K562 (cell line): ENCODE measurements around the gene EVPL. TPM values are rescaled to one million over a fixed set of nuclear protein-coding genes. Genes with fewer than 3 reads are reported as not detected.
A peak's percentile ranks its signal among the peaks of the same experiment; 100 is the strongest.

Source experiments
- ATAC-seq: fragments of 200-7000 bp; cut with Tn5 transposase; 3 replicates; pipeline ENCODE4 v1.9.1; 2020; ENCODE audit warnings: moderate library complexity
- BruUV-seq: library from RNA; stranded (reverse); fragments of 400-500 nt; replicated peaks from 2 replicates; lab custom pipeline; 2021; lab: Mats Ljungman, UMichigan
- CTCF ChIA-PET: fragments of 300-600 bp; formaldehyde crosslinking; extraction: SDS; loops from one replicate; lab custom pipeline; 2021; ENCODE audit warnings: low intra/inter-chr PET ratio; lab: Yijun Ruan, JAX
- POLR2A ChIA-PET: fragments of 300-600, 350-650 bp; sonication (Branson Sonifier 250); formaldehyde crosslinking; extraction: SDS; loops from one replicate; lab custom pipeline; 2021; ENCODE audit warnings: antibody characterized with exemption, inconsistent platforms; lab: Yijun Ruan, JAX
- DNase-seq, 4 experiments: peaks; one replicate each; pipeline versions ENCODE4 v3.0.0 to v3.0.0-alpha.2; 2011 to 2018; ENCODE audit warnings: low spot score in 3 of 4, mixed read lengths in 3 of 4; ENCODE audit errors: extremely low read depth in 1 of 4
- FAIRE-seq: peaks from 2 replicates; lab custom pipeline; 2011; peaks lifted over from hg19 to GRCh38; lab: Jason Lieb, UNC
- H2AFZ ChIP-seq: 2 replicates; pipeline ENCODE4 v1.6.0; 2011; ENCODE audit warnings: low read depth, low read length, control low read depth, inconsistent platforms
- H3K27ac ChIP-seq: fragments of 200-600 bp; 3 replicates; pipeline ENCODE4 v1.8.0; 2011; ENCODE audit warnings: low read depth, mild to moderate bottlenecking, control low read depth, inconsistent platforms, low read length, moderate library complexity, mixed read lengths; ENCODE audit errors: extremely low read depth
- H3K27me3 ChIP-seq, 2 experiments: fragments of 300-600 bp in 1 of 2; 2 replicates in 1 of 2; 3 replicates in 1 of 2; pipeline versions ENCODE4 v1.6.0 to v1.8.0; 2011; ENCODE audit warnings: inconsistent platforms in 2 of 2, low read length in 2 of 2, mild to moderate bottlenecking in 1 of 2, mixed read lengths in 1 of 2, moderate library complexity in 1 of 2; ENCODE audit not compliant: control insufficient read depth in 2 of 2, insufficient read depth in 2 of 2
- H3K36me3 ChIP-seq: fragments of 300-600 bp; 3 replicates; pipeline ENCODE4 v1.8.0; 2011; ENCODE audit warnings: mild to moderate bottlenecking, low read length, inconsistent platforms; ENCODE audit not compliant: control insufficient read depth, insufficient read depth
- H3K4me1 ChIP-seq, 2 experiments: fragments of 200-600 bp in 1 of 2; replicated peaks in 1 of 2; 2 replicates in 1 of 2; 3 replicates in 1 of 2; pipeline versions ENCODE4 v1.5.1 to v1.8.0; 2011; ENCODE audit warnings: inconsistent platforms in 2 of 2, low read length in 2 of 2, mild to moderate bottlenecking in 1 of 2, mixed read lengths in 1 of 2, moderate library complexity in 1 of 2; ENCODE audit not compliant: control insufficient read depth in 2 of 2, insufficient read depth in 2 of 2
- H3K4me2 ChIP-seq: 2 replicates; pipeline ENCODE4 v1.6.1; 2011; ENCODE audit warnings: low read length, control low read depth, inconsistent platforms, mixed read lengths; ENCODE audit not compliant: insufficient read depth
- H3K4me3 ChIP-seq: fragments of 200-600 bp; sonication (generic), shearing (Covaris generic); 2 replicates; pipeline ENCODE4 v1.5.1; 2016; ENCODE audit warnings: control low read depth, inconsistent platforms
- H3K79me2 ChIP-seq: fragments of 200-600 bp; 3 replicates; pipeline ENCODE4 v1.8.0; 2011; ENCODE audit warnings: low read length, inconsistent platforms; ENCODE audit not compliant: control insufficient read depth, insufficient read depth
- H3K9ac ChIP-seq, 2 experiments: 2 replicates each; pipeline versions ENCODE4 v1.6.0 to v1.6.1; 2011; ENCODE audit warnings: low read depth in 2 of 2, low read length in 2 of 2, control low read depth in 1 of 2, inconsistent platforms in 1 of 2, mild to moderate bottlenecking in 1 of 2, mixed read lengths in 1 of 2; ENCODE audit not compliant: insufficient read depth in 1 of 2
- H3K9me1 ChIP-seq: one replicate; pipeline ENCODE4 v1.6.0; 2011; ENCODE audit warnings: inconsistent platforms, mild to moderate bottlenecking, low read length, moderate library complexity; ENCODE audit not compliant: control insufficient read depth, insufficient read depth
- H3K9me3 ChIP-seq: replicated peaks from 2 replicates; pipeline ENCODE4 v1.5.1; 2011; ENCODE audit warnings: low read depth, low read length, inconsistent platforms; ENCODE audit not compliant: control insufficient read depth, insufficient read depth
- H4K20me1 ChIP-seq: replicated peaks from 2 replicates; pipeline ENCODE4 v1.6.1; 2011; ENCODE audit warnings: low read length, inconsistent platforms, mixed read lengths; ENCODE audit not compliant: control insufficient read depth, insufficient read depth
- ARID4B ChIP-seq: sonication (generic); formaldehyde crosslinking; IDR thresholded peaks from 2 replicates; pipeline ENCODE4 v1.8.0; 2022; ENCODE audit warnings: mild to moderate bottlenecking, missing genetic modification reagents
- E2F5 ChIP-seq: sonication (generic); formaldehyde crosslinking; IDR thresholded peaks from 2 replicates; pipeline ENCODE4 v1.8.0; 2022; ENCODE audit warnings: mild to moderate bottlenecking, missing genetic modification reagents
- EHMT2 ChIP-seq: fragments of 450-650 bp; IDR thresholded peaks from 2 replicates; pipeline ENCODE4 v1.6.1; 2018; ENCODE audit warnings: antibody characterized with exemption
- FOXJ2 ChIP-seq: fragments of 200-800 bp; sonication (Bioruptor generic); IDR thresholded peaks from 2 replicates; pipeline ENCODE4 v1.6.1; 2016; ENCODE audit warnings: missing genetic modification characterization, missing compliant biosample characterization
- GTF2A2 ChIP-seq: IDR thresholded peaks from 2 replicates; pipeline ENCODE4 v1.6.1; 2016; ENCODE audit warnings: mild to moderate bottlenecking, missing genetic modification characterization, missing compliant biosample characterization
- MTA1 ChIP-seq: fragments of 450-650 bp; IDR thresholded peaks from 2 replicates; pipeline ENCODE4 v1.6.1; 2017; ENCODE audit warnings: borderline replicate concordance
- NFATC3 ChIP-seq: fragments of 450-650 bp; IDR thresholded peaks from 2 replicates; pipeline ENCODE4 v1.6.1; 2017; ENCODE audit warnings: mild to moderate bottlenecking
- SMARCA4 ChIP-seq: fragments of 450-650 bp; IDR thresholded peaks from 2 replicates; pipeline ENCODE4 v1.6.1; 2016
- TAL1 ChIP-seq: fragments of 450-650 bp; IDR thresholded peaks from 2 replicates; pipeline ENCODE4 v1.6.1; 2016; ENCODE audit warnings: mild to moderate bottlenecking
- ZNF707 ChIP-seq: fragments of 250-450 bp; sonication (Bioruptor Pico); conservative IDR thresholded peaks from 2 replicates; pipeline ENCODE4 v1.8.0; 2022; ENCODE audit warnings: inconsistent platforms, mild to moderate bottlenecking, moderate library complexity
- ZNF75A ChIP-seq: fragments of 450-650 bp; formaldehyde crosslinking; IDR thresholded peaks from 2 replicates; pipeline ENCODE4 v1.4.0; 2020; ENCODE audit warnings: mild to moderate bottlenecking
- WGBS: fragments of 100-300 bp; shearing (Covaris generic); methylation state at CpG from one replicate; pipeline ENCODE4 v1.1.6; 2016; ENCODE audit warnings: low coverage, mixed read lengths; ENCODE audit not compliant: insufficient coverage; ENCODE audit errors: missing lambda C conversion rate; 5-methylcytosine and 5-hydroxymethylcytosine counted together
- in situ Hi-C: fragments of 300-500 bp; cut with MboI; formaldehyde crosslinking; loops from 4 replicates; pipeline ENCODE4 v1.15.0; 2018; ENCODE audit warnings: inconsistent platforms, mixed read lengths
- intact Hi-C: fragments of 100-400 bp; cut with micrococcal nuclease; formaldehyde crosslinking; loops from 2 replicates; pipeline ENCODE4 v1.14.2; 2022
- polyA plus RNA-seq, 8 experiments: library from polyadenylated mRNA; depleted of rRNA in 4 of 8; stranded (reverse) in 5 of 8; unstranded in 3 of 8; fragments of >200 nt; fragmentation: Nextera tagmentation in 2 of 8; fragmentation: Illumina TruSeq in 1 of 8; extraction: Ambion mirVana in 2 of 8; extraction: Trizol in 1 of 8; gene quantifications; 2 replicates each; pipeline versions ENCODE4 v1.2.1 to v1.2.3, GENCODE V29; 2011 to 2014; ENCODE audit warnings: inconsistent platforms in 1 of 8, missing spikeins in 1 of 8
- total RNA-seq, 7 experiments: library from RNA; depleted of rRNA in 6 of 7; stranded (reverse); fragments of >200 nt in 6 of 7; fragmentation: Illumina TruSeq in 2 of 7; extraction: Trizol in 2 of 7; gene quantifications; 2 replicates each; pipeline versions ENCODE4 v1.2.1 to v1.2.3, GENCODE V29; 2011 to 2021; ENCODE audit warnings: low replicate concordance in 1 of 7
- TF ChIP-seq, protein P1 (sequence below): sonication (generic); formaldehyde crosslinking; IDR thresholded peaks from 2 replicates; pipeline ENCODE4 v1.8.1; 2023; ENCODE audit warnings: mild to moderate bottlenecking, missing genetic modification reagents

Gene EVPL
- total and polyA plus RNA-seq, 9 of the 15 experiments (the other 6 are each of a cell fraction or from before 2014, with no cell fraction given), result 0.08 to 0.18 (median 0.16) TPM; not detected in 5

GRCh38 chr17:76002100-76002499, 25.0 kb downstream of the EVPL start:
- no peak overlapping the region for H3K4me3 ChIP-seq
- CTCF ChIA-PET, result no interaction called here
- DNase-seq, result peak in 1 of 4 experiments; percentile 6
- H3K36me3 ChIP-seq, result peaks cover 16% of the 10 kb centered on the region; the same call in 2 of the 3 replicates
- H3K27ac ChIP-seq, result no peak overlapping the region
- H3K4me2 ChIP-seq, result no peak overlapping the region
- FAIRE-seq, result no peak
- no TSS peak for BruUV-seq
- peaks cover 2 to 22% of the 10 kb centered on the region in 2 experiments; a peak in 4 of 5 replicates for H3K4me1 ChIP-seq
- no peak for ATAC-seq
- H3K9me3 ChIP-seq, result no peaks in the 10 kb centered on the region
- no peak overlapping the region for H2AFZ ChIP-seq
- no peaks in the 10 kb centered on the region for H3K27me3 ChIP-seq
- no peaks in the 10 kb centered on the region for H3K79me2 ChIP-seq
- H3K9me1 ChIP-seq, result no peaks in the 10 kb centered on the region
- WGBS, result 94% methylated on average over 12 of the region's 12 CpGs
- intact Hi-C loops, result loop anchor here (10.0 kb wide), 1 partner anchor 247 kb away; no protein-coding TSS in a partner anchor
- POLR2A ChIA-PET, result interaction anchor here (0.6 to 1.1 kb wide), 2 partner anchors 91 to 168 kb away, joined by 3 to 5 read pairs; no protein-coding TSS in a partner anchor
- H3K9ac ChIP-seq, result peak overlapping the region in 1 of 2 experiments; percentile 86; a peak in 2 of 4 replicates
- in situ Hi-C loops, result loop anchor here (10.0 kb wide), 1 partner anchor 227 kb away; a partner anchor contains a TSS
- no peaks in the 10 kb centered on the region for H4K20me1 ChIP-seq
- TF ChIP-seq ZNF707 (no peak), FOXJ2 (tag) (no peak), SMARCA4 (no peak), NFATC3 (no peak), GTF2A2 (tag) (no peak), TAL1 (no peak), E2F5 (no peak), ZNF75A (no peak), EHMT2 (no peak), MTA1 (no peak), ARID4B (CRISPR knock-in tag) (no peak)
- TF ChIP-seq, protein P1, sequence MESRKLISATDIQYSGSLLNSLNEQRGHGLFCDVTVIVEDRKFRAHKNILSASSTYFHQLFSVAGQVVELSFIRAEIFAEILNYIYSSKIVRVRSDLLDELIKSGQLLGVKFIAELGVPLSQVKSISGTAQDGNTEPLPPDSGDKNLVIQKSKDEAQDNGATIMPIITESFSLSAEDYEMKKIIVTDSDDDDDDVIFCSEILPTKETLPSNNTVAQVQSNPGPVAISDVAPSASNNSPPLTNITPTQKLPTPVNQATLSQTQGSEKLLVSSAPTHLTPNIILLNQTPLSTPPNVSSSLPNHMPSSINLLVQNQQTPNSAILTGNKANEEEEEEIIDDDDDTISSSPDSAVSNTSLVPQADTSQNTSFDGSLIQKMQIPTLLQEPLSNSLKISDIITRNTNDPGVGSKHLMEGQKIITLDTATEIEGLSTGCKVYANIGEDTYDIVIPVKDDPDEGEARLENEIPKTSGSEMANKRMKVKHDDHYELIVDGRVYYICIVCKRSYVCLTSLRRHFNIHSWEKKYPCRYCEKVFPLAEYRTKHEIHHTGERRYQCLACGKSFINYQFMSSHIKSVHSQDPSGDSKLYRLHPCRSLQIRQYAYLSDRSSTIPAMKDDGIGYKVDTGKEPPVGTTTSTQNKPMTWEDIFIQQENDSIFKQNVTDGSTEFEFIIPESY, result no peak
